Upper lobe of left lung (tissue), 6 donors: ENCODE results near the gene RPL22. TPM values are rescaled to one million over a fixed set of nuclear protein-coding genes. Genes with fewer than 3 reads are reported as not detected.

Source experiments
- ATAC-seq, 2 donors: fragments of 200-7000 bp; cut with Tn5 transposase; one replicate each; pipeline ENCODE4 v1.9.1; 2022; ENCODE audit warnings: mild to moderate bottlenecking in 2 of 2, moderate library complexity in 2 of 2; ENCODE audit not compliant: low FRiP score in 2 of 2
- DNase-seq, 2 donors: peaks; one replicate each; pipeline ENCODE4 v3.0.0-alpha.2; 2019 to 2020
- H3K27ac ChIP-seq, 4 donors: fragments of 200-600 bp; sonication (generic); one replicate each; pipeline ENCODE4 v1.5.1; 2016 to 2019
- H3K27me3 ChIP-seq, 4 donors: fragments of 200-600 bp; sonication (generic); one replicate each; pipeline ENCODE4 v1.5.1; 2017 to 2019
- H3K36me3 ChIP-seq, 4 donors: fragments of 200-600 bp; sonication (generic); one replicate each; pipeline ENCODE4 v1.5.1; 2016 to 2019
- H3K4me1 ChIP-seq, 4 donors: fragments of 200-600 bp; sonication (generic); one replicate each; pipeline ENCODE4 v1.5.1; 2018 to 2019
- H3K4me3 ChIP-seq, 4 donors: fragments of 200-600 bp; sonication (generic); one replicate each; pipeline ENCODE4 v1.5.1; 2017 to 2019; ENCODE audit warnings: mild to moderate bottlenecking in 2 of 4, moderate library complexity in 1 of 4
- H3K9me3 ChIP-seq, 4 donors: fragments of 200-600 bp; sonication (generic); one replicate each; pipeline ENCODE4 v1.5.1; 2018 to 2019
- EP300 ChIP-seq, 4 donors: sonication (generic); formaldehyde crosslinking; IDR thresholded peaks; one replicate each; pipeline ENCODE4 v1.5.1; 2017; ENCODE audit warnings: antibody characterized with exemption in 4 of 4, control low read depth in 2 of 4
- POLR2A ChIP-seq, 4 donors: fragments of 450-650 bp; IDR thresholded peaks; one replicate each; pipeline ENCODE4 v1.5.1; 2016 to 2017; ENCODE audit warnings: antibody characterized with exemption in 4 of 4, mild to moderate bottlenecking in 2 of 4
- POLR2AphosphoS5 ChIP-seq, 2 donors: sonication (generic); formaldehyde crosslinking; IDR thresholded peaks; one replicate each; pipeline ENCODE4 v1.5.1; 2017; ENCODE audit warnings: antibody characterized with exemption in 2 of 2
- WGBS, 2 donors: methylation state at CpG; one replicate each; pipeline ENCODE4 v1.1.5; 2017 to 2018; 5-methylcytosine and 5-hydroxymethylcytosine counted together
- total RNA-seq, 6 donors: library from RNA; depleted of rRNA in 4 of 6; stranded (reverse); fragments of >200 nt in 4 of 6; gene quantifications; one replicate each; pipeline versions ENCODE4 v1.1.0 to v1.2.1, GENCODE V29; 2016 to 2021
- TF ChIP-seq, protein P1 (sequence below), 6 experiments: fragments of 450-650 bp in 4 of 6; fragments of 200-600 bp in 2 of 6; sonication (generic) in 2 of 6; IDR thresholded peaks; one replicate each; pipeline ENCODE4 v1.5.1; 2016 to 2019; ENCODE audit warnings: antibody characterized with exemption in 6 of 6
- donor health status: DM: no; HTN: no; CAD: no; lungs with moderate emphysema.
- donor health status: DM: no; HTN: yes; CAD: no; lungs with severe emphysema.

The RPL22 gene
- total RNA-seq, 6 donors from 2014 or later: 88.2 to 288 (median 180) TPM

DNA sequence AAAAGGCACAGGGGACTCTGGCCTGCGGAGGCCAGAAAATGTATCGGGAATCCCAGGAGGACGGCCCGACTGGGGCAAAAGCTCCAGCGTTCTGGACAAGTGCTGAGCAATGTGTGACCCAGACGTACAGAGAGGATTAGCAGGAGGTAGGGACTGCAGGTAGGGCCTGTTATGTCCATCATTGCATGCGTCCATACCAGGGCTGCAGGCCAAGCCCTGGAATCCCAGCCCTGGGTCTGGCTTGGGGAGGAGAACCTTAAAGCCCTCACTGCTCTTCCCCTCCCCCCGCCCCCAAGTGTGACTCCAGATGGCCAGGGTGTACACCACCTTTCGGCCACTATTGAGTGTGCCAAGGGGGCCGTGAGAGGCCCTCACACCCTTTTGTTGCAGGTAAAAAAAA is 8.5 kb upstream of the RPL22 start:
- no peaks in the 10 kb centered on the region for H3K36me3 ChIP-seq
- DNase-seq (no peak), ATAC-seq (no peak)
- peaks cover 36 to 49% (median 41%) of the 10 kb centered on the region in 4 donors for H3K4me1 ChIP-seq
- peaks cover 0 to 22% (median 6%) of the 10 kb centered on the region in 4 donors for H3K27me3 ChIP-seq
- 88 to 92% methylated on average over 6 to 10 of the region's 10 CpGs for WGBS, 2 donors
- no peak overlapping the region for H3K4me3 ChIP-seq
- no peaks in the 10 kb centered on the region for H3K9me3 ChIP-seq
- no peak overlapping the region for H3K27ac ChIP-seq
- no peak for TF ChIP-seq EP300 (IDR thresholded peaks at IDR 0.05)
- TF ChIP-seq, protein P1, sequence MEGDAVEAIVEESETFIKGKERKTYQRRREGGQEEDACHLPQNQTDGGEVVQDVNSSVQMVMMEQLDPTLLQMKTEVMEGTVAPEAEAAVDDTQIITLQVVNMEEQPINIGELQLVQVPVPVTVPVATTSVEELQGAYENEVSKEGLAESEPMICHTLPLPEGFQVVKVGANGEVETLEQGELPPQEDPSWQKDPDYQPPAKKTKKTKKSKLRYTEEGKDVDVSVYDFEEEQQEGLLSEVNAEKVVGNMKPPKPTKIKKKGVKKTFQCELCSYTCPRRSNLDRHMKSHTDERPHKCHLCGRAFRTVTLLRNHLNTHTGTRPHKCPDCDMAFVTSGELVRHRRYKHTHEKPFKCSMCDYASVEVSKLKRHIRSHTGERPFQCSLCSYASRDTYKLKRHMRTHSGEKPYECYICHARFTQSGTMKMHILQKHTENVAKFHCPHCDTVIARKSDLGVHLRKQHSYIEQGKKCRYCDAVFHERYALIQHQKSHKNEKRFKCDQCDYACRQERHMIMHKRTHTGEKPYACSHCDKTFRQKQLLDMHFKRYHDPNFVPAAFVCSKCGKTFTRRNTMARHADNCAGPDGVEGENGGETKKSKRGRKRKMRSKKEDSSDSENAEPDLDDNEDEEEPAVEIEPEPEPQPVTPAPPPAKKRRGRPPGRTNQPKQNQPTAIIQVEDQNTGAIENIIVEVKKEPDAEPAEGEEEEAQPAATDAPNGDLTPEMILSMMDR (IDR thresholded peaks at IDR 0.05): no peak
- TF ChIP-seq POLR2AphosphoS5 (IDR thresholded peaks at IDR 0.05): no peak
- no peak for TF ChIP-seq POLR2A (IDR thresholded peaks at IDR 0.05)

DNA sequence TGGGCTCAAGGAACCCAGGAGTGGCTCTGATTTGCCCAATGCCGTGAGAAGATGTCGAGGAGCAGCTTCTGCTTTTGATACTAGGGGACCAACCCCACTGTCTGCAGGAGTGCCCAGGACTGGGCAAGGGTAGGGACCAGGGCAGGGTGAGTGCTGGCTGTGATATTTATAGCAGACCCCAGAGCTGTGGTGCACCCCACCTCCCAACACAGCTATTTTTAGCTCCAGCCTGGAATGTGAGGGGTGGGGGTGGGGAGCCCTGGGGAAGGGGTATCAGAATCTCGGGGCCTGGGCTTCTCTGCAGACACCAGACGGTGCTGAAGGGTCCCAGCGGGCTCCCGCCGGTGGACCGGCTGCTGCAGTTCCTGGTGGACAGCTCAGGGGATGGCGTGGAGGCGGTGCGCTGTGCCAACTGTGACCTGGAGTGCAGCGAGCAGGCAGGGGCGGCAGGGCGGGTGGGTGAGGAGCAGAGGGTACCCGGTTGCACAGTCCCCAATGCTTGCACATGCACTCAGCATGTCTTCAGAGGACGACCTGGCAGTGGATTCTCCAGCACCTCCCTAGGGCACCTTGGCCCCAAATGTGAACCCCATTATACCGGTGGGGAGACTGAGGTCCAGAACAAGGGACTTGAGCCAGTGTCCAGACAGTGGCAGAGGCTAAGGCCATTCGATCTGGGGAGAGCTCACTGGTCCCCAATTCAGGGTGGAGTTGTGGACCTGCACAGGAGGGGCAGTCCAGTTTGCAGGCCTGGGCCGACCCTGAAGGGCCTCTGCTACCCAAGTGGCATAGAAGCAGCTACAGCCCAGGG is 7.9 kb upstream of the RPL22 start:
- H3K4me3 ChIP-seq: peak overlapping the region in 1 of 4 donors; percentile 71
- no peaks in the 10 kb centered on the region for H3K36me3 ChIP-seq
- TF ChIP-seq, protein P1 (IDR thresholded peaks at IDR 0.05): no peak
- TF ChIP-seq POLR2A (IDR thresholded peaks at IDR 0.05) (no peak), EP300 (IDR thresholded peaks at IDR 0.05) (no peak), POLR2AphosphoS5 (IDR thresholded peaks at IDR 0.05) (no peak)
- ATAC-seq: no peak
- peaks cover 0 to 22% (median 6%) of the 10 kb centered on the region in 4 donors for H3K27me3 ChIP-seq
- H3K9me3 ChIP-seq: no peaks in the 10 kb centered on the region
- 45 to 83% methylated on average over 2 to 19 of the region's 19 CpGs for WGBS, 2 donors
- H3K27ac ChIP-seq: no peak overlapping the region
- DNase-seq: peak in 1 of 2 donors; percentile 82
- peaks cover 36 to 49% (median 41%) of the 10 kb centered on the region in 4 donors for H3K4me1 ChIP-seq

DNA sequence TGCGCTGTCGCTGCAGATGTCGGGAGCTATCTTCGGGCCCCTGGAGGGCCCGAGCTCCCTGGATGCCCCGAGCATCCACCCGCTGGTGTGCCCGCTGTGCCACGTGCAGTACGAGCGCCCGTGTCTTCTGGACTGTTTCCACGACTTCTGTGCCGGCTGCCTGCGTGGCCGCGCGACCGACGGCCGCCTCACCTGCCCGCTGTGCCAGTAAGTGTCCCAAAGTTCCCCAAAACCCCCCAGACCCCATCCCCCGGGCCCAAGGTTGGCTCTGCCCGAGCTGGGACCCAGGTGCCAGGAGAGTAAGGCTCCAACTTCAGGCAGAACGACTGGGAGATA is 7.1 kb upstream of the RPL22 start:
- Histone ChIP-seq H3K9me3 (no peaks in the 10 kb centered on the region), H3K27me3 (peaks cover 0 to 22% (median 6%) of the 10 kb centered on the region in 4 donors), H3K4me1 (peaks cover 36 to 49% (median 41%) of the 10 kb centered on the region in 4 donors), H3K36me3 (no peaks in the 10 kb centered on the region), H3K27ac (peak overlapping the region in 3 of 4 donors; percentile 57 to 75 (median 70)), H3K4me3 (peak overlapping the region; percentile 7 to 71 (median 62))
- DNase-seq (no peak), ATAC-seq (no peak)
- no peak for TF ChIP-seq EP300 (IDR thresholded peaks at IDR 0.05)
- TF ChIP-seq POLR2AphosphoS5 (IDR thresholded peaks at IDR 0.05): no peak
- TF ChIP-seq POLR2A (IDR thresholded peaks at IDR 0.05): no peak
- TF ChIP-seq, protein P1 (IDR thresholded peaks at IDR 0.05): no peak
- 28% methylated on average over 2 of the region's 25 CpGs; no CpG with 5 or more reads in 1 of the 2 donors for WGBS, 2 donors

DNA sequence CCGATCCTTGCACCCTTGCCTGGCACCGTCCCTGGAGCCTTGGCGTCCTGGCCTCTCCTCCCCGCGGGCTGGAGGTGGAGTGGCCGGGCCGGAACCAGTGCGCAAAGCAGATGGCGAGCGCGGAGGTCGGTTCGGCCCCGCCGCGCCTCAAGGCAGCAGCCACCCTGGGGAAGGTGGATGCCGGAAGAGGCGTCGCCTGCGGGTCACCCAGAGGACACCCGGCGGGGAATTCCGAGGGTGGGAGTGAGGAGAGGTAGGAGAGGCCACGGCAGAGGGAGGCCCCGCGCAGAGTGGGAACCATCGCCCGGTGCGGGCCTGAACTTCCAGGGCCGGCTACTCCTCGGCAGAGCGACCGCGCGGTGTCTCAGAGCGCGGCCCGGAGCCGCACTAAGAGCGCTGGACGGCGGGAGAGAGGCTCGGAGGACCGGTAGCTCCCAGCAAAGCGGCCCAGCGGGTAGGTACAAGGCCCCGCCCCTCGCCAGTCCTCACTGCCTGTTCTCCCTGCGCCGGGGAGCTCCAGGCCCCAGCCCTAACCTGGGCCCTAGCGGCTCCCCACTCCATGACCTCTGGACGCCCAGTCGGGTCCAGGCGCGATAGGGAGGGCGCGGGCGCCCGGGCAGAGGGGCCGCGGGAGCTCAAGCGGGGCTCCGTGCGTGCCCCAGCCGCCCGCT is 6.6 kb upstream of the RPL22 start, which contains the start of gene RNF207:
Gene RNF207 (plus strand): TSS at position 271 of the 671 bp plus-strand sequence. CDS start 417 bp downstream, outside the sequence.
- Histone ChIP-seq H3K4me1 (peaks cover 36 to 49% (median 41%) of the 10 kb centered on the region in 4 donors), H3K9me3 (no peaks in the 10 kb centered on the region), H3K27me3 (peaks cover 0 to 22% (median 6%) of the 10 kb centered on the region in 4 donors), H3K27ac (peak within 1 kb of the TSS; percentile 57 to 75 (median 68)), H3K36me3 (no peaks in the 10 kb centered on the region), H3K4me3 (peak within 1 kb of the TSS; percentile 7 to 71 (median 62))
- peak; percentile 72 to 90 for DNase-seq
- ATAC-seq: peak; percentile 79 to 84
- 0 to 1% methylated on average over 11 to 26 of the region's 66 CpGs for WGBS, 2 donors
- TF ChIP-seq POLR2A (IDR thresholded peaks at IDR 0.05) (peak in 2 of 4 donors; percentile 50 to 58), EP300 (IDR thresholded peaks at IDR 0.05) (no peak), POLR2AphosphoS5 (IDR thresholded peaks at IDR 0.05) (peak; percentile 35 to 40)
- TF ChIP-seq, protein P1 (IDR thresholded peaks at IDR 0.05): no peak
